ENCODE results near the gene LRRN2.

DNA sequence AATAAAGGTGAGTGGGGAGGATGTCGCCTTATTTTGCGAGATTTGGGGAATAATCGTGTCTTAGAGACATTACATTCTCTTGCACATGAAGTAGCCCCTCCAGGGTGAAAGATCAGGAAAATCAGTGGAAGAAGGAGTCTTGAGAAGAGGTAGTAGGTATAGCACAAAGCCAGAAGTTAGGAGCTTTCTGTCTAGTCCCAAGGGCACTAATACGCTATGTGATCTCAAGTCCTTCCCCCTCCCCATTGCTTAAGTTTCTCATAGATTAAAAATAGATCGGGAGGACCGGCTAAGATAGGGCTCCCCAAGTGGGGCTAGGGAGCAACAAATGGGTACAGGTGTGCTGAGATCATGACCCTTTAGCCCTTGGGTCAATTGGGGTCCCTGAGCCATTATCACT lies 13.5 kb downstream of the LRRN2 start:
- TF ChIP-seq, protein P1, sequence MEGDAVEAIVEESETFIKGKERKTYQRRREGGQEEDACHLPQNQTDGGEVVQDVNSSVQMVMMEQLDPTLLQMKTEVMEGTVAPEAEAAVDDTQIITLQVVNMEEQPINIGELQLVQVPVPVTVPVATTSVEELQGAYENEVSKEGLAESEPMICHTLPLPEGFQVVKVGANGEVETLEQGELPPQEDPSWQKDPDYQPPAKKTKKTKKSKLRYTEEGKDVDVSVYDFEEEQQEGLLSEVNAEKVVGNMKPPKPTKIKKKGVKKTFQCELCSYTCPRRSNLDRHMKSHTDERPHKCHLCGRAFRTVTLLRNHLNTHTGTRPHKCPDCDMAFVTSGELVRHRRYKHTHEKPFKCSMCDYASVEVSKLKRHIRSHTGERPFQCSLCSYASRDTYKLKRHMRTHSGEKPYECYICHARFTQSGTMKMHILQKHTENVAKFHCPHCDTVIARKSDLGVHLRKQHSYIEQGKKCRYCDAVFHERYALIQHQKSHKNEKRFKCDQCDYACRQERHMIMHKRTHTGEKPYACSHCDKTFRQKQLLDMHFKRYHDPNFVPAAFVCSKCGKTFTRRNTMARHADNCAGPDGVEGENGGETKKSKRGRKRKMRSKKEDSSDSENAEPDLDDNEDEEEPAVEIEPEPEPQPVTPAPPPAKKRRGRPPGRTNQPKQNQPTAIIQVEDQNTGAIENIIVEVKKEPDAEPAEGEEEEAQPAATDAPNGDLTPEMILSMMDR (IDR thresholded peaks at IDR 0.05; ENCODE audit: low read length) = no peak
- no peak for TF ChIP-seq EZH2 (IDR thresholded peaks at IDR 0.05; ENCODE audit: borderline replicate concordance, low read length)
